KOPT-K1 (cell line): ENCODE measurements around the gene ARHGAP19.
A peak's percentile ranks its signal among the peaks of the same experiment; 100 is the strongest.

Experiments used
- H3K27ac ChIP-seq: fragments of 200-600 bp; sonication (generic); 2 replicates; pipeline ENCODE4 v1.5.1; 2016; ENCODE audit warnings: antibody characterized with exemption, mild to moderate bottlenecking, low read depth, low read length; ENCODE audit not compliant: poor library complexity, severe bottlenecking
- H3K36me3 ChIP-seq: fragments of 200-600 bp; sonication (generic); 2 replicates; pipeline ENCODE4 v1.5.1; 2017; ENCODE audit warnings: antibody characterized with exemption, mild to moderate bottlenecking, low read length, moderate library complexity; ENCODE audit not compliant: insufficient read depth
- H3K9me3 ChIP-seq: fragments of 200-600 bp; sonication (generic); 2 replicates; pipeline ENCODE4 v1.5.1; 2017; ENCODE audit warnings: antibody characterized with exemption, low read length, mild to moderate bottlenecking; ENCODE audit not compliant: insufficient read depth, poor library complexity, severe bottlenecking

Gene ARHGAP19, protein sequence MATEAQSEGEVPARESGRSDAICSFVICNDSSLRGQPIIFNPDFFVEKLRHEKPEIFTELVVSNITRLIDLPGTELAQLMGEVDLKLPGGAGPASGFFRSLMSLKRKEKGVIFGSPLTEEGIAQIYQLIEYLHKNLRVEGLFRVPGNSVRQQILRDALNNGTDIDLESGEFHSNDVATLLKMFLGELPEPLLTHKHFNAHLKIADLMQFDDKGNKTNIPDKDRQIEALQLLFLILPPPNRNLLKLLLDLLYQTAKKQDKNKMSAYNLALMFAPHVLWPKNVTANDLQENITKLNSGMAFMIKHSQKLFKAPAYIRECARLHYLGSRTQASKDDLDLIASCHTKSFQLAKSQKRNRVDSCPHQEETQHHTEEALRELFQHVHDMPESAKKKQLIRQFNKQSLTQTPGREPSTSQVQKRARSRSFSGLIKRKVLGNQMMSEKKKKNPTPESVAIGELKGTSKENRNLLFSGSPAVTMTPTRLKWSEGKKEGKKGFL

DNA sequence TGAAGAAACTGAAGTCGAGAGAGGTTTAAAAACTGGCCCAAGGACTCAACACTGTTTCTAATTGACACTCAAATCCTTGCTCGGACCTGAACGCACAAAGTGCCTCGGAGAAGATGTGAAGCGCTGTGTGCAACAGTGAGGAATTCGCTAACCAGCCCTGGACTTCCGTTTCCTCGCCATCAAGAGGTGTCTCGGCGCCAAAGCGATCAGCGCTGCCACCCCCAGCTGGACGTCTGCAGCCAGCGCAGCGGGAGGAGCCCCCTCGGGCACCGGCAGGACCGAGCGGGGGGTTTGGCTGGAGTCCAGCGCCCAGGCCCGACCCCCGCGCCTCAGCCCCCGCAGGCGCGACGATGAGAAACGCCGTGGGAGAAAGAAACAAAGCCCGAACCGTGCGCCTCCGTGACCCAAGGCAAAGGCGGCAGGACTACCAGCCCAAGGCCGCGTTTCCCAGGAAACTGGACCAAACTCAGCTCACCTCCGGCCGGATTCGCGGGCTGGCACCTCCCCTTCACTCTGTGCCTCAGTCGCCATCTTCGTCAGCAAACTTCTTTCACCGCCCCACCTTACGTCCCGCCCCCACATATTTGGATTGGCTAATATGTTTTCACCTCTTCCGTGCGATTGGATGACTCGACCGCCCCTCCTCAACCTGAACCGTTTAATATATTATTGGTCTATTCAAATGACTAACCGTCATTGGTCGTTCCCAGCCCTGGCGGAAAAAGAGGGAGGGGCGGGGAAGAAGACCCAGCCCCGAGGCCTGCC is at the start of gene ARHGAP19:
Gene ARHGAP19 (minus strand): TSS at position 541 of the 765 bp plus-strand sequence. CDS start 10 bp downstream, at position 531.
- H3K9me3 ChIP-seq, result no peaks in the 10 kb centered on the region
- peak within 1 kb of the TSS; percentile 87 for H3K27ac ChIP-seq
- peaks cover 12% of the 10 kb centered on the region for H3K36me3 ChIP-seq

DNA sequence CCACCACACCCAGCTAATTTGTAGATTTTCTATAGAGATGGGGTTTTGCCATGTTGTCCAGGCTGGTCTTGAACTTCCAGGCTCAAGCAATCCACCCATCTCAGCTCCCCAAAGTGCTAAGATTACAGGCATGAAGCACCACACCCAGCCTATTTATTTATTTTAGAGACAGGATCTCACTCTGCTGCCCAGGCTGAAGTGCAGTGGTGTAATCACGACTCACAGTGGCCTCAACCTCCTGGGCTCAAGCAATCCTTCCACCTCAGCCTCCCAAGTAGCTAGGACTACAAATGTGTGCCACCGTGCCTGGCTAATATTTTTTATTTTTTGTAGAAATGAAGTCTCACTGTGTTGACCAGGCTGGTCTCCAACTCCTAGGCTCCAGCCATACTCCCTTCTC is 49.0 kb upstream of the ARHGAP19 start:
- H3K36me3 ChIP-seq, result no peaks in the 10 kb centered on the region
- no peaks in the 10 kb centered on the region for H3K9me3 ChIP-seq
- H3K27ac ChIP-seq, result no peak overlapping the region

DNA sequence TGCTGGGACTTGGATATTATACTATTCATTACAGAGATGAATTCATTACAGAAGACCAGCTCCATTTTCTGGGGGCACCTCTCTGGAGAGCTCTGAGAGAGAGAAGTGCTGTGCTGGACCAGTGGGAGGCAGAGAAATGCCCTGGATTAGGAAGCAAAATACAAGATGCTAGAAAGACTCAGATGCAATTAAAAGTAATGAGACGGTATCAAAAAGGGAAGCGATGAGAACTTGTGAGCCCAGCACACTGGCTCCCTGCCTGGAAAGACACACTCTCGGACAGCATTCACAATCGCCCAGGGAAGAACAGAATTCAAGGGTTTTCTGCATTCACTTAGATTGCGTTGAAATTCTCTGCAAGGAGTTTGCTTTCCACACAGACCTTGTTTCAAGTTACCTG is 45.6 kb upstream of the ARHGAP19 start:
- H3K36me3 ChIP-seq, result no peaks in the 10 kb centered on the region
- no peak overlapping the region for H3K27ac ChIP-seq
- no peaks in the 10 kb centered on the region for H3K9me3 ChIP-seq

DNA sequence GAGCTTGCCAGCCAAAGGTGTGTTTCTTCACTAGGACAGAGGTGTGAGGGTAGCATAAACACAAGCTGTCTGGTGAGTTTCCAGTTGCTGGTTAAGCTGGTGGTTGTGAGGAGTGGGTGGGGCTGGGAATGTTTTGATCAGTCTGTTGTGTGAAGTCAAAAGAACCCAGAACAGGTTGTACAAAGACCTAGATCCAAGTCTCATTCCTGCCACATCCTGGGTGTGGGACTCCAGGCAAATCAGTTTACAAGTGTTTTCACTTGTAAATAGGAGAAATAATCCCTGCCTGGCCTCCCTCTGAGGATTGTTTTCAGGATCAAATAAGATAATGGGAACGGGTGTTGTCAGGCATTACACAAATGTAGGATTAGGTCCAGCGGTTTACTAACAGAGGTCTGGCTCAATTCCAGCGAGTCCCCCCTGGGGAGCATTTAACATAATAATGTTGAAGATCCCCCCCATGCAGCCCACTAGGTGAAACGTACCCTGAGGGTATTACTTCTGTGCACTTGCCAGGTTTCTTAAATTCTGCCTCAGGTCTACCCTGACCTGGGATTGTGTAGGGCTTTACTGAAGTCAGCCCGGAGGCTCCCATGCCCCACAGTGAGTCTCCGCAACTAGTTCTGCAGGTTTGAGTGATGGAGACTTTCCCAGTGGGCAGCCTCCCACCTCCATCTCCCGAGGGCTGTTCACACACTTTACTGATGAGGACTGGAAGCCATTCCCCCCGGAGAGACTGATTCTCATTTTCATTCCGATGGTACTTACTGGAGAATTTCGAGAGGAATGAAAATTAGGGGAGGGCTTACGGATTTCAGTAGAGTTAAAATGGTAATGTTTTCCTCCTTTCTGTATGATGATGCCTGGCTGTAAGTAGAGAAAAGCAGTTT is 44.8 kb upstream of the ARHGAP19 start:
- Histone ChIP-seq H3K9me3 (no peaks in the 10 kb centered on the region), H3K27ac (no peak overlapping the region)

DNA sequence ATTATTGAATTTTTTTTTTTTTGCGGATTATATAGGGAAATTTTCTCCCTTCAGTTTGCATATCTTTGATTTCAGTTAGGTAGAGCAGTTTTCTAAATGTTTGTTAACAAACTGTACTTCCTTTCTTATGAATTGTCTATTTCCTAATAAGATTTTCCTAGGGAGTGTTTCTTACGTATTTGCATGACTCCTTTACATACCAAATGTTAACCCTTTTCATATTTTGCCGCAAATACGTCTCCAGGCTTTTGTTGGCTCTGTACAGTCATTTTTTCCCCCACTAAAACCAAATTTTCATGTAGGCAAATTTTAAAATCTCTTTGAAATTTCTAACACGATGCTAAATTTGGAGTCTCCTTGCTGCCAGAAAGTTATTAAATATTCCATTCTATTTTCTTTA is 44.0 kb upstream of the ARHGAP19 start:
- Histone ChIP-seq H3K36me3 (no peaks in the 10 kb centered on the region), H3K9me3 (no peaks in the 10 kb centered on the region), H3K27ac (no peak overlapping the region)

More for the DNA sequence above, 44.8 kb upstream of the ARHGAP19 start:
- H3K36me3 ChIP-seq, result no peaks in the 10 kb centered on the region

DNA sequence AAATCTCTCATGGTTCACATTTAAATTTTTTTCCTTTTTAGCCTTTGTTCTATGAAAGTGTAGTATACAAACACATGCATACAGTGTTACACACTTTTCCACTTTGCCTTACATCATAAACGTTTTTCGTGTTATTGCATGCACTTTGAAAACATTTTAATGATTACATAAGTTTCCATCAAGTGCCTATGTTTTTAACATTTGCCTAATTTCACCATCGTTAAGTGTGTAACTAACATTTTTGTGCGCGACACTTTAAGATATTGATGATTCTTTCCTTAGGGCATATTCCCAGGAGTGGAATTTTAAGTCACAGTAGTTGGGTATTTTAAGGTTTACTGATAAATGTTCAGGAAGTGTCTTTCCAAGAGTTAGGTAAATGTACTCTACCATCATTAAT is 43.6 kb upstream of the ARHGAP19 start:
- no peaks in the 10 kb centered on the region for H3K36me3 ChIP-seq
- no peaks in the 10 kb centered on the region for H3K9me3 ChIP-seq
- no peak overlapping the region for H3K27ac ChIP-seq

DNA sequence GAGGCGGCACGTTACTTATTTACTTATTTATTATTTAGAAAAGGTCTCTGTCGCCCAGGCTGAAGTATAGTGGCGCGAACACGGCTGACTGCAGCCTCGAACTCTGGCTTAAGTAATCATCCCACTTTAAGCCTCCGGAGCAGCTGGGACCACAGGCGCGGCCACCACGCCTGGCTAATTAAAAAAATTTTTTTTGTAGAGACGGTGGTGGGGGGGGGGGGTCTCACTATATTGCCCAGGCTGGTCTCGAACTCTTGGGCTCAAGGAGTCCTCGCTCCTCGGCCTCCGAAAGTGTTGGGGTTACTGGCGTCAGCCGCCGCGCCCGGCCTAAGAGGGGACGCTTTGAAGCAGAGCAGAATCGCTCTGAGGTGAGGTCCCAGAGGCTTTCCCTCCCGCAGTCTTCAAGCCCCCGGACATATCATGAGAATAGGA is 42.8 kb upstream of the ARHGAP19 start:
- H3K27ac ChIP-seq, result peak overlapping the region; percentile 88
- no peaks in the 10 kb centered on the region for H3K36me3 ChIP-seq
- no peaks in the 10 kb centered on the region for H3K9me3 ChIP-seq

DNA sequence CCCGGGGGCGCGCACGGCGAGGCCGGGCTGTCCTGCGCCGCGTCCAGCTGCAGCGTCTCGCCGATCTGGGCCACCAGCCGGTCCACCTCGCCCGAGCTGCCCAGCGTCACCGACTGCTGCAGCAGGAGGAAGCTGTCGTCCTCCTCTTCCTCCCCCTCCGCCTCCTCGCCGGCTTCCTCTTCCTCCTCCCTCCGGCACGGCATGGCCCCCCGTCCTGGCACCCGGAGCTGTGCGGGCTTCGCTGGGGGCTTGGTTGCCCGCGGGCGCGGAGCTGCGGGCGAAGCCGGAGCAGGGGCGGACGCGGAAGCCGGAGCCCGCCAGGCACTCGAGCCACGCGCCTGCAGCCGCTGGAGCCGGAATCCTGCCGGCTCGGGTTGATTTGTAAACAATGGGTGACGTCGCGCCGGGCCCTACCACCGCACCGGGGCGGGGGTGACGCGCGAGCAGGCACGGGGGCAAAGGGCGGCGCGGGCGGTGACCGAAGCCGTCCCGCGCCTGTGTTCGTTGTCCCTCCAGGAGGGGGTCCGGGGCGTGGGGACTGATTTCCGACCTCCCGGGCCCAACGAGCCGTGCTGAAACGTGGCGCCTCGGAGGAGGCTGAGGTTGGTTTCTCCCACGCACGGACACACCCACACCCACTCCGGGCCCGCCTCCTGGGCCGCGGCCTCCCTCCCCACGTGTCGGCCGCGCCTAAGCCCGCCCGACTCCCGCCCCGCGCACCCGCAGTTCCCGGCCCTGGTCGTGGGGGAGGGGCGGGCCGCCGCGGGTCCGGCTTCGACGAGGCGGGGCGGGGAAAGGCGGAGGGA is 42.1 kb upstream of the ARHGAP19 start, which contains the start of gene FRAT2:
Gene FRAT2 (minus strand): TSS at position 360 of the 806 bp plus-strand sequence. CDS start 157 bp downstream, at position 203.
- H3K27ac ChIP-seq, result peak within 1 kb of the TSS; percentile 88
- H3K9me3 ChIP-seq, result no peaks in the 10 kb centered on the region
- 0 out of 2 replicates have a peak, but pooled peaks cover 1% of the 10 kb centered on the region for H3K36me3 ChIP-seq

DNA sequence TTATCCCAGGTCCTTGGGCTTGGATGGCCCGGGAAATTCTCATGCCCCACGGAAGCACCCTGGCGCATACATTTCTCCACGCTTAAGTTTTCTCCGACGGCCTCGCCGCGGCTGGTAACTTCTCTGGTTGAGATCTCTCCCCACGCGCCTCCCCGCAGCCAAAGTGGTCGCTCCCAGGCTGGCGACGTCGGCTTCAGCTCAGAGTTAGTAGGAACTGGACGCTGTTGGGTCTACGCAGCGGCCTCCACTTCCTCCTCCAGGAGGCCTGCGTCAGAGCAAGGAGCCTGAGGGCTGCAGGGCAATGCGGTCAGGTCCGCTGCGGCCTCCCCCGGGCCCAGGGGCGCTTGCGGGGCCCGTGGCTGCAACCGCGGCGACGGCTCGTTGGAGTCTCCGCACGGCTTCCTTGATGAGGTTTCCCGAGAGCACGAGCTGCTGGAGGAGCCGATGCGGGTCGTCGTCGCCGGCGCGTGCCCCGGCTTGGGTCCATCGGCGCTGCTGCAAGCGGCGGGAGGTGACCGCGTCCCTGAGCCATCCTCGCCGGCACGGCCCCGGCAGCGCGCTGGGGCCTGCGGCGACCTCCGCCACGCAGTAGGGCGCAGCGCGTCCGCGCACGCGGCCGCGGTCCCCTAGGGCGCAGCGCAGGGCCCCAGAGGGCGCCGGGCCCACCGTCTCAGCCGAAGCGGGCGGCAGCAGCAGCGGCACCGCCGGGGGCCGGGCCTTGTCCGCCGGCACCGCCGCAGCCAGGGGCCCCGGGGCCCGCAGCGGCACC is 41.3 kb upstream of the ARHGAP19 start:
- Histone ChIP-seq H3K27ac (peak overlapping the region; percentile 88), H3K9me3 (no peaks in the 10 kb centered on the region), H3K36me3 (0 out of 2 replicates have a peak, but pooled peaks cover 9% of the 10 kb centered on the region)

DNA sequence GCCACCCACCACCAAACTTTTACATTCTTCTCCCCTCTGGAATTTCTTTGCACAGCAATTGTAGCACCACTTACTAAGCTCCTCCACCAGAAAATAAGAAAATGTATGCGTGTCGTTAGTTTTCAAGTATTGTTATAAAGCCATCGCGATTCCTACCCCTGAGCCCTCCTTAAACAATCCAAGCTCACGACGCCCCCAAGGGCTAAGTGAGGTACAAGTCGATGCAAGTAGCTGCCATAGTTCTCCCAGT is 40.8 kb upstream of the ARHGAP19 start:
- Histone ChIP-seq H3K27ac (no peak overlapping the region), H3K9me3 (no peaks in the 10 kb centered on the region), H3K36me3 (0 out of 2 replicates have a peak, but pooled peaks cover 9% of the 10 kb centered on the region)

DNA sequence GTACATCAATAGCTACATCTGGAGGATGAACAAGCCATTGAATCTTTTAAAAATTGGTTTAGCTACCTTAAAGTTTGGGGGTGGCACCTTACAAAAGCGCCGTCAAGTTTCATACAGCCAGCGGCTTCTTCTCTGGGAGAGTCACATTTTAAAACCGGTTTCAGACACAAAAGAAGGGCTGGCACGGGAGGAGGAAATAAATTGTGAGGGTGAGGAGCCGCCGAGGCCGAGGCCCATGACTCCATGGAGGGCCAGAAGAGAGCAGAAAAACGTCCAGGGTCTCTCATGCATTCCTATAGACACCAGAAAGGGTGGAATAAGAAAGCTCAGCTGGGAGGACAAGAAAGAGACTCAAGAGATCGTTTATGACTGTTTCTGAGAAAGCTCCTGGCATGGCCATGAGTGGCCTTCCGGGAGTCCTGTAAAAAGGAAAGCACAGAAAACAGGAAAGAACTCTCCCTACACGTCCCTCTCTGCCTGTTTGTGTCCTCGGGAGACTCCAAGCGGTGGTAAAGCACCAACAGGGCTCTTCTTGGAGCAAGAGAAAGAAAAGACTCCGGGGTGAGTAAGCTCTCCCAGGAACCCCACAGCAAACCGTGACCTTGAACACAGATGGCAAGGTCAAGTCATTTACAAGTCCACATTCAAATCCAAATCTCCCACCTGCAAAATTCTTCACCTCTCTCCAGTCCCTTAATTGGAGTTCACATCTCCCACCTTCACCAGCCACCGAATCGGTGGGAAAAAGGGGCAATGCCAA is 40.3 kb upstream of the ARHGAP19 start:
- H3K27ac ChIP-seq, result no peak overlapping the region

DNA sequence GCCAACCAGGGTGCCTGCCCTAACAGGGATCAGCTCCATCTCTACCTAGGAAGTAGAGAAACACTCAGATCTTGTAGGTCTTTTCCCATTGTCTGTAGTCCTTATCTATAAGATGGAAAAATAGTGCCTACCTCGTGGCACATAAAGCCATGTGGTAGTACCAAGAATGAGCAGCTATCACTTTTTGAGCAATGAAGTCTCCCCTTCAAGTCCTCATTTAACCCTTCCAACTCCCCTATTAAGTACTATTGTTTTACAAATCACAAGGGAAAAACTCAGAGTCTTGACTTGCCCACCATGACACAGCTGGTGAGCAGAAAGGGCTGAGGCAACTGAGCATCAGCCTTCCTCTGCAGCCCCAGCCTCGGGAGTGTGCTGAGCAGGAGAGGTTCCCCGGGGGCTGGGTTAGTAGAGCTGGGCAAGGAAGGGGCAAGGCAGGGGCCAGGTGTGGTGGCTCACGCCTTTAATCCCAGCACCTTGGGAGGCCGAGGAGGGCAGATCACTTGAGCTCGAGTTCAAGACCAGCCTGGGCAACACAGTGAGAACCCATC is 38.8 kb upstream of the ARHGAP19 start:
- no peak overlapping the region for H3K27ac ChIP-seq
- 0 out of 2 replicates have a peak, but pooled peaks cover 9% of the 10 kb centered on the region for H3K36me3 ChIP-seq
- no peaks in the 10 kb centered on the region for H3K9me3 ChIP-seq

More for the DNA sequence above, 40.3 kb upstream of the ARHGAP19 start:
- Histone ChIP-seq H3K9me3 (no peaks in the 10 kb centered on the region), H3K36me3 (0 out of 2 replicates have a peak, but pooled peaks cover 9% of the 10 kb centered on the region)
